Sigmoid colon (tissue), 4 donors: Measurements from ENCODE around the gene RNF17.

Source experiments
- EP300 ChIP-seq, 4 donors: sonication (generic); formaldehyde crosslinking; IDR thresholded peaks; one replicate each; pipeline ENCODE4 v1.6.1; 2017; ENCODE audit warnings: antibody characterized with exemption in 4 of 4
- TF ChIP-seq, protein P1 (sequence below), 4 experiments: fragments of 450-650 bp in 3 of 4; fragments of 200-600 bp in 1 of 4; IDR thresholded peaks; one replicate each; pipeline ENCODE4 v1.5.1; 2016 to 2019; ENCODE audit warnings: antibody characterized with exemption in 4 of 4, mild to moderate bottlenecking in 3 of 4, moderate library complexity in 2 of 4

DNA sequence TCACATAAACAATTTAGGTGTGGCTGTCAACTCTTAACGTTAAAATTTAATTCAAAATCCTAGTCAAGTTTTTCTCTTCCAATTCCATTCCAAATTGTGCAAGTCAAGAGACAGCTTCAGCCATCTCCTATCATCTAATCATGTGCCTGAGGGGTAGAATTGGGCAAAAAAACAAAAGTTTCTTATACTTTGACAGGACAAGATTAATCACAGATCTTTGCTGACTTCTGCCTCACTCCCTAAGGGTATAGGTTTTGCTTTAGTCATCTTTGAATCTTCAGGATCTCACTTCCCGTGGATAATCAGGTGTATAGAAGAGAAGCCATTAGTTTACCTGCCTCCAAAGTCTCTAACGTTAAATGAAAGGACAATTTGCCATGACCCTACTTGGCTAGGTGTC lies 24.6 kb downstream of the RNF17 start:
- no peak for TF ChIP-seq EP300 (IDR thresholded peaks at IDR 0.05)
- TF ChIP-seq, protein P1, sequence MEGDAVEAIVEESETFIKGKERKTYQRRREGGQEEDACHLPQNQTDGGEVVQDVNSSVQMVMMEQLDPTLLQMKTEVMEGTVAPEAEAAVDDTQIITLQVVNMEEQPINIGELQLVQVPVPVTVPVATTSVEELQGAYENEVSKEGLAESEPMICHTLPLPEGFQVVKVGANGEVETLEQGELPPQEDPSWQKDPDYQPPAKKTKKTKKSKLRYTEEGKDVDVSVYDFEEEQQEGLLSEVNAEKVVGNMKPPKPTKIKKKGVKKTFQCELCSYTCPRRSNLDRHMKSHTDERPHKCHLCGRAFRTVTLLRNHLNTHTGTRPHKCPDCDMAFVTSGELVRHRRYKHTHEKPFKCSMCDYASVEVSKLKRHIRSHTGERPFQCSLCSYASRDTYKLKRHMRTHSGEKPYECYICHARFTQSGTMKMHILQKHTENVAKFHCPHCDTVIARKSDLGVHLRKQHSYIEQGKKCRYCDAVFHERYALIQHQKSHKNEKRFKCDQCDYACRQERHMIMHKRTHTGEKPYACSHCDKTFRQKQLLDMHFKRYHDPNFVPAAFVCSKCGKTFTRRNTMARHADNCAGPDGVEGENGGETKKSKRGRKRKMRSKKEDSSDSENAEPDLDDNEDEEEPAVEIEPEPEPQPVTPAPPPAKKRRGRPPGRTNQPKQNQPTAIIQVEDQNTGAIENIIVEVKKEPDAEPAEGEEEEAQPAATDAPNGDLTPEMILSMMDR (IDR thresholded peaks at IDR 0.05), result no peak
